Activated T-cell treated with anti-CD3 and anti-CD28 coated beads, Interleukin-2, amount 50 U/mL, for 24 hours (primary cell): ENCODE measurements around the gene PNMA6E.
A peak's percentile ranks its signal among the peaks of the same experiment; 100 is the strongest.

ENCODE experiments used
- DNase-seq: peaks from one replicate; pipeline ENCODE4 v3.0.0-alpha.2; 2020
- H3K27ac Mint-ChIP-seq: 2 replicates; pipeline ENCODE4 v1.8.0; 2020; ENCODE audit warnings: mild to moderate bottlenecking, mixed read lengths
- H3K27me3 Mint-ChIP-seq: 2 replicates; pipeline ENCODE4 v1.8.0; 2020; ENCODE audit warnings: mixed read lengths
- H3K36me3 Mint-ChIP-seq: 2 replicates; pipeline ENCODE4 v1.8.0; 2020; ENCODE audit warnings: low read depth, mixed read lengths
- H3K4me1 Mint-ChIP-seq: 2 replicates; pipeline ENCODE4 v1.8.0; 2020; ENCODE audit warnings: low read depth, mixed read lengths
- H3K4me3 Mint-ChIP-seq: 2 replicates; pipeline ENCODE4 v1.8.0; 2020; ENCODE audit warnings: mild to moderate bottlenecking, moderate library complexity, mixed read lengths
- H3K9me3 Mint-ChIP-seq: 2 replicates; pipeline ENCODE4 v1.8.0; 2020; ENCODE audit warnings: mixed read lengths

Gene PNMA6E

GRCh38 chrX:153401133-153401764 lies at the start of gene PNMA6E:
Gene PNMA6E, minus strand, starts transcription at chrX:153401350. Its CDS starts 2,501 bp downstream, at chrX:153398849.
- Mint-ChIP-seq H3K27me3 (peaks cover 22% of the 10 kb centered on the region), H3K27ac (no peak within 1 kb of the TSS), H3K9me3 (peaks cover 2% of the 10 kb centered on the region), H3K36me3 (no peaks in the 10 kb centered on the region), H3K4me3 (no peak within 1 kb of the TSS), H3K4me1 (peaks cover 1% of the 10 kb centered on the region)
- no peak for DNase-seq

DNA sequence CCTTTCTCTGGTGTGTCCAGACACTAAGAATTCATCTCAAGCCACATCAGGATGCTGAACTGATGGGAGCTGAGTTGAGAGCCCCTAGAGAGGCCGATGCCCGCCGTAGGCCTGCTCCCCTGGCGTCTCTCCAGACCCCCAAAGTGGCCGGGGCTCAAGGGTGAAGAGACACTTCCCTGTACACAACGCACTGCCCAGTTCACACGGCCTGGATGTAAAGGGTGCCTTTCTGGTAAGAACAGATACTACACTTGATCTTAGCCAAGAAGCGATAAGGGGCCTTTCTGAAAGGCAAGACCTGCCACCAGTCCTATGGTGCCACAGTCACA lies 49.8 kb upstream of the PNMA6E start:
- no peaks in the 10 kb centered on the region for H3K9me3 Mint-ChIP-seq
- H3K27me3 Mint-ChIP-seq, result peaks cover 3% of the 10 kb centered on the region
- no peaks in the 10 kb centered on the region for H3K4me1 Mint-ChIP-seq
- peaks cover 59% of the 10 kb centered on the region for H3K36me3 Mint-ChIP-seq
- H3K27ac Mint-ChIP-seq, result no peak overlapping the region
- no peak for DNase-seq
- no peak overlapping the region for H3K4me3 Mint-ChIP-seq

DNA sequence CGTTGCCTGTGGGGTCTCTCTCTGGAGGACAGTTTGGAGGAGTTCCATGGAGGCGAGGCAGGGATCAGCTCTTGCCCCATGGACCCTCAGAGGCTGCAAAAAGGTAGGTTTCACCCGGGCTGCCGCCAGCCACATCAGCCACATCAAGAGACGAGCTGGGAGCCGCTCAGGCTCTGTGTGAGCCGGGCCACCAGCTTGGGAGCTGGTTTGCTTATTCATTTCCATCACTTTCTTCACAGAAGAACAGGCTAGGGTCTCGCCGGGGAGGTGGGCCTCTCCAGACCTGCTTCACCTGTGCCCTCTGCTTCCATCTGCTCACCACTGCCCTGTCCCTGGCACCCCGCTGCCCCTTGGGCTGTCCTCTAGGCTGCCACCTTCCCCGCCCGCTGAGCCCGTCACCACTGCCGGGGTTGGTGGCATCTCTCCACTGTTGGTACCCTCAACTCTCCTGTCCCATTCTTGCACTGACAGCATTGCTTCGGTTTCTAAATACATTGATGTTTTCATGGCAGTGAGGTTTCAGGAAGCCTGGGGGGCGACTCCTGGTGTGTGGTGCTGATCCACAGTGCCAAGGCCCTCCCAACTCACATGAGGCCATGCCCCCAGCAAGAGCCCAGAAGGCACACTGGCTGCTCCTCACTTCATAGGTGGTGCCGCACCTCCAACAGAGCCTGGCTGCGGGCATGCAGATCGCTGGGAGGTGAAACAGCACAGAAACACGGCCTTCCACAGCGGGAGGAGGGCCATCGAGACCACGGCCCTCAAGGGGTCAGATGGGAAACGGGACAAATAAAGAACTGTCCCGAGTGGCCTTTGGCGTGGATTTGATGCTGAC lies 49.2 kb upstream of the PNMA6E start:
- H3K9me3 Mint-ChIP-seq, result no peaks in the 10 kb centered on the region
- H3K27ac Mint-ChIP-seq, result no peak overlapping the region
- H3K4me1 Mint-ChIP-seq, result no peaks in the 10 kb centered on the region
- DNase-seq, result no peak
- peaks cover 55% of the 10 kb centered on the region for H3K36me3 Mint-ChIP-seq
- H3K4me3 Mint-ChIP-seq, result no peak overlapping the region
- H3K27me3 Mint-ChIP-seq, result peaks cover 3% of the 10 kb centered on the region

DNA sequence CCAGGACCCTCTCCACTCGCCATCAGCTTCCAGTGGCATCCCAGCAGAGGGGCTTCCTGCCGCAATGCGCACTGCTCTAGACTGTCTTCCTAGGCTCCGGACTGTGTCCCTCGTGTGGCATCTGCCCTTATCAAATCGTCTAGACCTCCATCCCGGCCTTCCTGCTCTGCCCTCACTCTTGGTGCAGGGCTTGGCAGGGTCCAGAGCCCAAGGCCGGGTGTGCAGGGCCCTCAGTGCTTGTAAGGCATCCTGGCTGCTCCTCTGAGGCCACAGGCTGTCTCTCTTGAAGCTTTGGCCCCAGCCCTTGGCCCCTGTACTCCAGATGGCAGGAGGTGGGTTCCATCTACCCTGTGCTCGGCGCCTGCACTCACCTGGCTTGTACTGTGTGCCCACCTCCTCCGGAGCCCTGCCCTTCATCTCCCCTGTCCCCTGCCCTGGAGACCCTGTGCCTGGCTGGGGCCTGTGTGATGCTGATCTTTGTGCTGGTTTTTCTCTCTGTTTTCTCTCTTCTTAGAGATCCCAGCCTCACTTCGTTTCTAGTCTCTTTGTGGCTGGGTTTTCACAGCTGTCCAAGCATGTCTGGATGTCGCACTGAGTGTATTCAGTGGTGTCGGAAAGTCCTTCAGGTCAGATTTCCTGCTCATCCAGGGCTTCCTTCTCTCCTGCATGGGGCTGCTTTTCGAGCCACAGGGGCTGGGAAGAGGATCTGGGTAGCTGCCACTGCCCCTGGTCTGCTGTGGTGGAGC lies 48.4 kb upstream of the PNMA6E start:
- H3K27ac Mint-ChIP-seq, result no peak overlapping the region
- H3K27me3 Mint-ChIP-seq, result peaks cover 3% of the 10 kb centered on the region
- no peak for DNase-seq
- no peaks in the 10 kb centered on the region for H3K9me3 Mint-ChIP-seq
- H3K36me3 Mint-ChIP-seq, result peaks cover 51% of the 10 kb centered on the region
- H3K4me1 Mint-ChIP-seq, result no peaks in the 10 kb centered on the region
- H3K4me3 Mint-ChIP-seq, result no peak overlapping the region

DNA sequence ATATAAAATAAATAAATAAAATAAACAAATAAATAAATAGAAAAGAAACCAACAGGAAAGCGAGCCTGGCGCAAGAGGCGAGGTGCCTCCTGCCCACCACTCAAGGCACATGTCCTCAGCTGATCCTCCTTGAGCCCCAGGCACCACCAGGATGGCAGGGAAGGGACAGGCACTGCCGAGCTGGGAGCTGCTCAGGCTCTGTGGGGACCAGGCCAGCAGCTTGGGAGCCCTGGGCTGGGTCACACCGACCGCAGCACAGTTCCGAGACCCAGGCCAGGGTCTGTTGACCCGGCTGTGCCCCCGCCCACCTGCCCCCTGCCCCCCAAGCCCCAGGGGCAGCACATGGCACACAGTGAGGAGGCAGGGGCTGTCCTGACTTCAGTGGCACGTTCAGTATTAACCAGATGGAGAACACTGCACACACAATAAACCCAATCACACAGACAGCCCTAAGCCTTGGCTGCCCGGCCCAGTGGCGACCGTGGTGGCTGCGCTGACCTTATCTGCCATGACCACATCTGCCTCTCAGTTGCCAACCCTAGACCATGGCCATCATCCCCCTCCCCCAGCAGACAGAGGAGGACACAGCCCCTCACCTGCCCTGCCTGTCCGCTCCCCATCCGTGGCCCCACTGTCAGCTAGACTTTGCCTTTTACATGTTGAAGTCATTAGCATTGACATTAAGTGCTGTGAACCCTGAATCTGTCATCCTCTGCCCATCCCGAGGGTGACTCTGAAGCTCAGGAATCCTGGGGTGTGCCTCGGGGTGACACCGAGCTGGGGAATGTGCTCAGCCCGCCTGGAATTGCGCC lies 47.6 kb upstream of the PNMA6E start:
- Mint-ChIP-seq H3K36me3 (peaks cover 49% of the 10 kb centered on the region), H3K9me3 (no peaks in the 10 kb centered on the region), H3K27ac (no peak overlapping the region), H3K4me3 (no peak overlapping the region), H3K27me3 (peaks cover 3% of the 10 kb centered on the region), H3K4me1 (no peaks in the 10 kb centered on the region)
- no peak for DNase-seq

DNA sequence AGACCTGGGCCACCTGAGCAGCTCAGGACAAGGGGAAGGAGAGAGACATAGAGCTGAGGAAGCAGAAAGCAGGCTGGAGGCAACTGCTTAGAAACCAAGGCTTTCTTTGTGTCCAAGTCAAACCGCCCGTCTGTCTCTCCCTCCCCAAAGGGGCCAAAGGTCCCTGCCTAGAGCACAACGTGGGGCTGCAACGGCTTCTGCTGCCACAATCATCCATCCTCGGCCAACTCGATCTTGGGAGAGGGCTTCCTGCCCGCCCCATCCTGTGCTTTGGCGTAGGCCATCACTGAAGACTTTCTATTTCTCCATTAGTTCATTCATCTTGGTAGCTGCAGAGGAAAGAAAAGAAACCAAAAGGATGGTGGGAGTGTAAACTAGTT lies 46.4 kb upstream of the PNMA6E start:
- H3K4me1 Mint-ChIP-seq, result no peaks in the 10 kb centered on the region
- no peaks in the 10 kb centered on the region for H3K27me3 Mint-ChIP-seq
- no peaks in the 10 kb centered on the region for H3K9me3 Mint-ChIP-seq
- DNase-seq, result no peak
- no peak overlapping the region for H3K4me3 Mint-ChIP-seq
- H3K27ac Mint-ChIP-seq, result no peak overlapping the region
- peaks cover 40% of the 10 kb centered on the region for H3K36me3 Mint-ChIP-seq

- Mint-ChIP-seq H3K27me3 (no peaks in the 10 kb centered on the region), H3K9me3 (no peaks in the 10 kb centered on the region), H3K4me1 (no peaks in the 10 kb centered on the region), H3K36me3 (peaks cover 38% of the 10 kb centered on the region), H3K4me3 (no peak overlapping the region), H3K27ac (no peak overlapping the region)
- DNase-seq, result no peak
These were observed 45.9 kb upstream of the PNMA6E start for GRCh38 chrX:153446950-153447580.

DNA sequence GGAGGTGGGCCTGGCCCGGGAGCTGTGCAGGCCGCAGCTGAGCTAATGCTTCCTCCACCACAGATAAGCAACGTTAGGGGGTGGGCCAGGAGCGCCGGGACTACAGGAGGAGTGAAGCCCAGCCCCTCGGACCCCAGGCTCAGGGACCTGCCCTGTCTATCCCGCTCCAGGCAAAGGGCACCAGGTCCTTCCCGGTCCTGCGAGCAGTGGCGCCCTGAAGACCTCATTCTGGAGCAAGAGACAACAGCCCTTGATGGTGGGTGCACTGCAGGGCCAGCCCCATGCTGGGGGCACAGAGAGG lies 45.4 kb upstream of the PNMA6E start:
- Mint-ChIP-seq H3K27ac (no peak overlapping the region), H3K9me3 (no peaks in the 10 kb centered on the region), H3K4me3 (no peak overlapping the region), H3K36me3 (peaks cover 35% of the 10 kb centered on the region), H3K4me1 (no peaks in the 10 kb centered on the region), H3K27me3 (no peaks in the 10 kb centered on the region)
- DNase-seq, result no peak

DNA sequence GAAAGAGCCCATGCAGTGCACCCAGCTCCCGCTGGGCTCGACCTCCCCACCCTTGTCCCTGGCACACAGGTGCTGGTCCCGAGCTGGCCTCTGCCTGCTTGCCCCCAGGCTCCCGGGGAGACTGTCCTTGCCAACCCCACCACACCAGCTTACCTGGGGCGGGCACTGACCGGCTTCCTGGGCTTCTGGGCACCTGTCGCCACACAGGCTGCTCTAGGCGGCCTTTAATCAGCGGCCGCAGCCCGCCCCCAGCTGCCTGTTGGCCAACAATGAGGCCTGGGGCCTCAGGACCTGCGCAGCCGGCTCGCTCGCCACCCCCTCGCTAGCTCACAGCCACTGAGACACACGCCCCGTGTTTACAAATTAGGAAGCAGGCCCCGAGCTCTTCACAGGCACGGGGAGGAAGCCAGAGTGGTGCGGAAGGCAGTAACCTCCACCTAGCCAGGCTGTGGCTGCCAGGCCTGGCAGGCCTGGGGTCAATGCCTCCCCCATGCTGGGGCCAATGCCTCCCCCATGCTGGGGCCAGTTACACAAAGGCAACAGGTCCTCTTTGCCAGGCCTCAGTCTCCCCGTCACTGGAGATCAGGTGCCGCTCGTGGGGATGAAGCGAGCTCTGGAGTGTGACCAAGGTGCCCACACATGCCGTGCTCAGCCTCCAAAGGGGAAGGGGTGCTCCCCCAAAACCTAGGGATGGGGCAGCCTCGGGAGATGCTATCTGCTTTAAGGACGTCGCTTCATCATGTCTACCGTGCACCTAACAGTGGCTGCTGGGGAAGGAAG lies 44.9 kb upstream of the PNMA6E start, which contains the start of gene TREX2:
Gene TREX2, minus strand, starts transcription at position 201 of the 780 bp plus-strand sequence. CDS start 626 bp downstream, outside the sequence.
- Mint-ChIP-seq H3K27ac (peak within 1 kb of the TSS; percentile 8), H3K4me1 (no peaks in the 10 kb centered on the region), H3K27me3 (no peaks in the 10 kb centered on the region), H3K36me3 (peaks cover 29% of the 10 kb centered on the region), H3K4me3 (no peak within 1 kb of the TSS), H3K9me3 (no peaks in the 10 kb centered on the region)
- no peak for DNase-seq

GRCh38 chrX:153445106-153445855 lies 44.1 kb upstream of the PNMA6E start:
- Mint-ChIP-seq H3K4me1 (no peaks in the 10 kb centered on the region), H3K27me3 (no peaks in the 10 kb centered on the region), H3K36me3 (peaks cover 22% of the 10 kb centered on the region), H3K4me3 (no peak overlapping the region), H3K27ac (no peak overlapping the region), H3K9me3 (no peaks in the 10 kb centered on the region)
- DNase-seq, result no peak

GRCh38 chrX:153444333-153445011 lies 43.3 kb upstream of the PNMA6E start:
- DNase-seq, result no peak
- Mint-ChIP-seq H3K9me3 (no peaks in the 10 kb centered on the region), H3K4me1 (no peaks in the 10 kb centered on the region), H3K4me3 (no peak overlapping the region), H3K27me3 (no peaks in the 10 kb centered on the region), H3K27ac (no peak overlapping the region), H3K36me3 (peaks cover 16% of the 10 kb centered on the region)

GRCh38 chrX:153443476-153444332 lies 42.6 kb upstream of the PNMA6E start:
- Mint-ChIP-seq H3K4me3 (no peak overlapping the region), H3K36me3 (peaks cover 11% of the 10 kb centered on the region), H3K27ac (no peak overlapping the region), H3K4me1 (no peaks in the 10 kb centered on the region), H3K9me3 (no peaks in the 10 kb centered on the region), H3K27me3 (peaks cover 2% of the 10 kb centered on the region)
- no peak for DNase-seq
